T-helper 17 cell (primary cell): ENCODE measurements around the gene SRSF7. TPM values are rescaled to one million over a fixed set of nuclear protein-coding genes. Genes with fewer than 3 reads are reported as not detected.

Experiments used
- ATAC-seq: fragments of 150-1000 bp; cut with Tn5 transposase; 2 replicates; pipeline ENCODE4 v1.10.0; 2021; ENCODE audit warnings: mild to moderate bottlenecking, moderate library complexity
- DNase-seq, 3 donors: peaks; one replicate each; pipeline versions ENCODE4 v3.0.0 to v3.0.0-alpha.2; 2020 to 2021
- H3K9me3 ChIP-seq: one replicate; pipeline ENCODE4 v1.7.0; 2013; ENCODE audit warnings: low read length, mild to moderate bottlenecking; ENCODE audit not compliant: control insufficient read depth, poor library complexity, severe bottlenecking
- H3K27ac Mint-ChIP-seq: one replicate; pipeline ENCODE4 v1.8.0; 2022; ENCODE audit warnings: mild to moderate bottlenecking, moderate library complexity, mixed read lengths
- H3K27me3 Mint-ChIP-seq: one replicate; pipeline ENCODE4 v1.8.0; 2022; ENCODE audit warnings: mixed read lengths
- H3K36me3 Mint-ChIP-seq: one replicate; pipeline ENCODE4 v1.8.0; 2022; ENCODE audit warnings: low read depth, mixed read lengths
- H3K4me1 Mint-ChIP-seq: one replicate; pipeline ENCODE4 v1.8.0; 2022; ENCODE audit warnings: mild to moderate bottlenecking, mixed read lengths
- H3K4me3 Mint-ChIP-seq: one replicate; pipeline ENCODE4 v1.8.0; 2022; ENCODE audit warnings: mild to moderate bottlenecking, moderate library complexity, mixed read lengths
- total RNA-seq, 4 donors: library from RNA in 2 of 4; stranded (reverse) in 2 of 4; gene quantifications; one replicate each; pipeline ENCODE4 v1.2.3 and lab custom pipeline; 2022 to 2026

SRSF7 gene
- total RNA-seq, 2 donors from 2014 or later: 558 to 772 TPM

DNA sequence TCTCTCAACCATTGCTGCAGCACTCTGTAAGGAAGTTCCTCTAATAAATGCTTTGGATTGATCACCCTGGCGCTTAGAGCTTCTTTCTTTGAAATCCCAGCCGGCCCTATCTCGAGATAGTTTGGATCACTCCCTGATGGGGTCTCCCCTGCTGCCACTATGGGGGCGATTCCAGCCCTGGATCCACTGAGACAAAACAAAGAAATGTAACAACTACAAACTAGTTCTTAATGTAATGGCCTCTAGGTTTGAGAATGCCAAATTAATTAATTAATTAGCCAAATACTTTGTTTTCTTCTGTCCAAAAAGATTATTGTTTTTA is 15.2 kb downstream of the SRSF7 start:
- Mint-ChIP-seq H3K4me1 (peaks cover 10% of the 10 kb centered on the region), H3K27ac (peak overlapping the region; percentile 86), H3K27me3 (no peaks in the 10 kb centered on the region), H3K36me3 (peaks cover 9% of the 10 kb centered on the region), H3K4me3 (no peak overlapping the region)
- ATAC-seq (no peak), DNase-seq (no peak)
- H3K9me3 ChIP-seq: no peaks in the 10 kb centered on the region

DNA sequence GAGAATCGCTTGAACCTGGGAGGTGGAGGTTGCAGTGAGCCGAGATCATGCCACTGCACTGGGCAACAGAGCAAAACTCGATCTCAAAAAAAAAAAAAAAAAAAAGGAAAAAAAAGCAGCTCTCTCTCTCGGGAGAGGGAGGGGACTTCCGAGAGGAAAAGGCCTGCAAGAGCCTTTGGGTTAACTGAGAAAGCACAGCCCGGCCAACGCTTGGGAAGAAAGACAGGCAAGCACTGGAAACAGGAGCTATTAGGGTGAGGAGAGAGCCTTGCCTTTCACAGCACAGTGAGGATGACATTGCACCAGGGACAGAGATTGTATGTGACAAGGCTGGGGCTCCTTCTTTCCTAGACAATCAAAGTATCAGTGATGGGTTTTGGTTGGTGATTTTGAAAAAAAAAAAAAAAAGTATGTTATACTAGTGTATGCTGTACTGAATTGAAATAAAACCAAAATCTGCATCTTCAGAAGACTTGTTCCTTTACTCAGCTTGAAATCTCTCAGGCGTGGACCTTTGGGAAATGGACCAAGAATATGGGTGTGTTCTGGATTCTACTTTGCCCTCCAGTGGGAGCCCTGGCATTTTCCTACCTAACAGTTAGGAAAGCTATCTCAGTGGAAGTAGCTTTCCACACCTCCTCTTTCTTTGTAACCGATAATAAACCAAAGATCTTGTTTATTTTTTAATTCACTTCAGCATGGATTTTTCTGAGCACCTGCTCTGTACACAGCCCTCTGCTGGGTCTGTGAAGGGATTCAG is 16.7 kb downstream of the SRSF7 start:
- H3K27me3 Mint-ChIP-seq: no peaks in the 10 kb centered on the region
- DNase-seq (no peak), ATAC-seq (no peak)
- H3K9me3 ChIP-seq: no peaks in the 10 kb centered on the region
- H3K4me3 Mint-ChIP-seq: no peak overlapping the region
- peaks cover 10% of the 10 kb centered on the region for H3K4me1 Mint-ChIP-seq
- peak overlapping the region; percentile 45 for H3K27ac Mint-ChIP-seq
- peaks cover 13% of the 10 kb centered on the region for H3K36me3 Mint-ChIP-seq

DNA sequence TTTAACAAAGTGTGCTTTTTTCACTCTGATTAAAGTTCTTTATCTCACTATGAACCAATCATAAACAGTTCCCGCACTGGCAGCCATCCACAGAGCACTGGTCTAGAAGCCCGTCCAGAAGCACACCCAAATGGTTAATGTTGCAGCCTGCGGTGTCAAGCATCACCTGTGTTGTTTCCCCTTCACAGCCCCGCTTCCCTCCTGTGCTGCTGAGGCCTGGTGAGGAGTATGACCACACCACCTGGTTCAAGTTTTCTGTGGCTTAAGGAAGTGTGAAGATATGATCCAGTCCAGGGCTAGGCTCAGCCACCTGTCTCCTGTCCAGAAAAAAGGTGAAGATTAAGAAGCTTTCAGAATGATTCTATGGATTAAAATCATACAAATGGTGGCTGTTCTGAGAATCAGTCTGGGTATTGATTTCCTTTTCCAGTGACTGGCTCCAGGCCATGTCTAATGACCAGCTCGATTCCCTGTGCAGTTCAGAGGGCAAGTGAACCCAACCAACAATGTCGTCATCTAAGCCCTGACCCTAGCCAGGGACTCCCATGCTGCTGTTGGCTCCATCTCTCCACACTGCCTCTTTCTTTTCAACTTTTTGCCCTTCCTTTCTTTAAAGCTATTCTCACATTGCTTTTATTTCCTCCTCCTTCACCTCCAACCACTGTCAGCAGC is 17.7 kb downstream of the SRSF7 start:
- no peak for ATAC-seq
- Mint-ChIP-seq H3K36me3 (peaks cover 13% of the 10 kb centered on the region), H3K4me1 (peaks cover 9% of the 10 kb centered on the region), H3K27me3 (no peaks in the 10 kb centered on the region), H3K4me3 (no peak overlapping the region), H3K27ac (peak overlapping the region; percentile 45)
- no peaks in the 10 kb centered on the region for H3K9me3 ChIP-seq
- DNase-seq: no peak

DNA sequence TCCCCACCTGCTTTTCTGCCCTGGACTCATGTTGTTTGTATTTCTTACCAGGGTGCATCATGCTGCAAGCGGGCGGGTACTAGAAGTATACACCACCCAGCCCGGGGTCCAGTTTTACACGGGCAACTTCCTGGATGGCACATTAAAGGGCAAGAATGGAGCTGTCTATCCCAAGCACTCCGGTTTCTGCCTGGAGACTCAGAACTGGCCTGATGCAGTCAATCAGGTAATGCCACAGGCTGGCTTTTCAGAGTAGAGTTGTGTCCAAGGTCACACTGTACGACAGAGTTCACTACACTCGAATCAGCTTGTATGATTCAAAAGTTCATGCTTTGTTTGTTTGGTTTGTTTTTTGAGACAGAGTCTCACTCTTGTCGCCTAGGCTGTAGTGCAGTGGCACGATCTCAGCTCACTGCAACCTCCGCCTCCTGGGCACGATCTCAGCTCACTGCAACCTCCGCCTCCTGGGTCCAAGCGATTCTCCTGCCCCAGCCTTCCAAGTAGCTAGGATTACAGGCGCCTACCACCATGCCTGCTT is 19.4 kb downstream of the SRSF7 start:
- no peak overlapping the region for H3K27ac Mint-ChIP-seq
- H3K9me3 ChIP-seq: no peaks in the 10 kb centered on the region
- peak overlapping the region; percentile 58 for H3K4me3 Mint-ChIP-seq
- H3K36me3 Mint-ChIP-seq: peaks cover 13% of the 10 kb centered on the region
- DNase-seq: peak in 1 of 3 donors; percentile 6
- no peak for ATAC-seq
- H3K27me3 Mint-ChIP-seq: no peaks in the 10 kb centered on the region
- H3K4me1 Mint-ChIP-seq: peaks cover 9% of the 10 kb centered on the region

DNA sequence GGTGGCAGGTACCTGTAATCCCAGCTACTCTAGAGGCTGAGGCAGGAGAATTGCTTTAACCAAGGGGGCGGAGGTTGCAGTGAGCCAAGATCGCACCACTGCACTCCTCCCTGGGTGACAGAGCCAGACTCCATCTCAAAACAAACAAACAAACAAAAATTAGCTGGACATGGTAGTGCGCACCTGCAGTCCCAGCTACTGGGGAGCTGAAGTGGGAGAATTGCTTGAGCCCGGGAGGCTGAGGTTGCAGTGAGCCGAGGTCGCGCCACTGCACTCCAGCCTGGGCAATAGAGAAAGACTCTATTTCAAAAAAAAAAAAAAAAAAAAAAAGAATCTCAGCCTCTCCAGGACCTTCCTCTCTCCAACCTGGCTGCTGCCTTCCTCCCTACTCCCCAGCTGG is 20.1 kb downstream of the SRSF7 start:
- ATAC-seq: no peak
- Mint-ChIP-seq H3K36me3 (peaks cover 13% of the 10 kb centered on the region), H3K27me3 (no peaks in the 10 kb centered on the region), H3K4me3 (peak overlapping the region; percentile 58), H3K4me1 (peaks cover 9% of the 10 kb centered on the region), H3K27ac (no peak overlapping the region)
- DNase-seq: no peak
- no peaks in the 10 kb centered on the region for H3K9me3 ChIP-seq

DNA sequence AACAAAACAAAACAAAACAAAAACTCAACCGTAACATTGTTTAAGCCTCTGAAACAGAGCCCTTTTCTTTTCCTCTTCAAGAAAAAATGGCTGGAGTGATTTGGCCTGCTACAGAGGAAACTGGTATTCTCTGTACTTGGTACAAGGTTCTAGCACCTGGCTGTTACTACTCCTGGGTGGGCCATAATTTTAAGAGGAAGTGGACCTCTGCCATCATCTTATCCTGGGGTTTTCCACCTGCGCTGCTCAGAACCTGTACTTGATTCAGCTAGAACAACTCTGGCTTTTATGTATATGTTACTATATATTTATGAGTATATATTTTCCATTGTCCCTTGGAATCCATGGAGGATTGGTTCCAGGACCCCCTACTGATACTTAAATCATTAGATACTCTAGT is 22.5 kb downstream of the SRSF7 start:
- no peak overlapping the region for H3K4me3 Mint-ChIP-seq
- ATAC-seq (no peak), DNase-seq (no peak)
- H3K27ac Mint-ChIP-seq: no peak overlapping the region
- no peaks in the 10 kb centered on the region for H3K27me3 Mint-ChIP-seq
- H3K4me1 Mint-ChIP-seq: peaks cover 12% of the 10 kb centered on the region
- no peaks in the 10 kb centered on the region for H3K9me3 ChIP-seq
- peaks cover 11% of the 10 kb centered on the region for H3K36me3 Mint-ChIP-seq

DNA sequence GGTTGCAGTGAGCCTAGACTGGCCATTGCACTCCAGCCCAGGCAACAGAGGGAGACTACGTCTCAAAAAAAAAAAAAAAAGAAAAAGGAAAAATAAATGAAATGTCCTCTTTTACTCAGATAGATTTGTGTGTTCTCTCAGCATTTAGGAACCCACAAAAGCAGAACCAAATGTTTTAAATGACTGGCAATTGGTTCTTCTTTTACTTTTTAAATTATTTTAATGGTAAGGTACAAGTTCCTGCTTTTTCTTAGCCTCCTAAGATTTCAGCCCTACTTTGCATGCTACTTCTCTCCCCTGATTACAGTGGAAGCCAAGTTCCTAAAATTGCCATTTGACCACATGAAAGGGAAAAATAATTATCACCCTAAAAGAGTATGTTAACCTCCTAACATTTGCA is 23.5 kb downstream of the SRSF7 start:
- no peaks in the 10 kb centered on the region for H3K27me3 Mint-ChIP-seq
- peaks cover 19% of the 10 kb centered on the region for H3K4me1 Mint-ChIP-seq
- H3K9me3 ChIP-seq: no peaks in the 10 kb centered on the region
- ATAC-seq (no peak), DNase-seq (no peak)
- peaks cover 7% of the 10 kb centered on the region for H3K36me3 Mint-ChIP-seq
- no peak overlapping the region for H3K4me3 Mint-ChIP-seq
- peak overlapping the region; percentile 14 for H3K27ac Mint-ChIP-seq

DNA sequence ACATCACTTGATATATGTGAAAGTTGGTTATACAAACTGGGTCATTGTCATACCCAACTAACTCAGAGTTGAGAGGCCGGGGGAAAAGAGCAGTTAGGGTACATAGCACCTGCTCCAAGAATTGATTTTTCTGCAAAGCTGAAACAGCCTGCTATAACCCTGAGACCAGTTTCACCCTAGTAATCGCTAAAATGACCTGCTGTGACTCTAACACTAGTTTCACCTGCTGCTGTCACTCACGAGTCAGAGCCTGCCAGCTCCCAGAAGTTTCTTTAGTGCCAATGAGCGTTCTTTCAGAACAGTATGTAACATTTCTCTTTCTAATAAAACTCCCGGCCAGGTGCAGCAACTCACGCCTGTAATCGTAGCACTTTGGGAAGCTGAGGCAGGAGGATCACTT is 28.0 kb downstream of the SRSF7 start:
- Mint-ChIP-seq H3K4me1 (peaks cover 27% of the 10 kb centered on the region), H3K27me3 (no peaks in the 10 kb centered on the region), H3K27ac (peak overlapping the region; percentile 96), H3K4me3 (peak overlapping the region; percentile 87), H3K36me3 (no peaks in the 10 kb centered on the region)
- H3K9me3 ChIP-seq: no peaks in the 10 kb centered on the region
- DNase-seq (no peak), ATAC-seq (peak; percentile 10)

DNA sequence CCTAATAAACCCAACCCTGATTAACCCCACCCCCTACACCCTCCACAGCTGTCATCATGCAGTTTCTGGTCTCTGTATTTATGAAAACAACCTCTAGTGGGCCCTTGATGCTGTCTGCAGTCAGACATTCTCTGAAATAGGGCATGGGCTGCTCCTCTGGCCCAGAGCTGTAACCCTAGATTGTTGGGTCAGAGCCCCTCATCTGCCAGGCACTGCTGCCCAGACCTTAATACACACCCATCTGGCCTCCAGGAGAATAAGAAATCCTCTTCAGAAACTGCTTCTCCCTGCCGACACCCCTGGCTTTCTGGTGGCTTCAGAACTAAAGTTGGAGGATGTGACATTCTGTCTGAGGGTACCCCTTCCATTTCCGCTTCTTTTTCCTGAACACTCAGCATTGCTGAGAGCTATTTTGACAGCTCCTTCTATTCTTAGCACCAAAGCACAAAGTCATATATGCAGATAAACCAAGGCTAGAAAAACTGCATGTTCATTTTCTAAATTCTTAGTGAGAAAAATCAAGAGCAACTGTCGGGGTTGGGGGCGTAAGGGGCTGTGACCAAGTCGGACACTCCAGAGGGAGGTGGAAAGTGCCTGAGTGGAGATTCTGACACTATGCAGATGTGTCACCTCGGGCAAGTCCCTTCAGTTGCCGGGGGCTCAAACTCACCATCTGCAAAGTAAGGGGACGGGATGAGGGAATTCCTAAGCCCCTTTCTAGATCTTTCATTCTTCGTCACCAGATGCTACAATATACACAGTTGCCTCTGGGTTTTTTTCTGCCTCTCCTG is 28.7 kb downstream of the SRSF7 start:
- no peaks in the 10 kb centered on the region for H3K36me3 Mint-ChIP-seq
- H3K4me3 Mint-ChIP-seq: peak overlapping the region; percentile 87
- no peaks in the 10 kb centered on the region for H3K9me3 ChIP-seq
- DNase-seq (peak in 1 of 3 donors; percentile 14), ATAC-seq (peak; percentile 79)
- H3K27me3 Mint-ChIP-seq: no peaks in the 10 kb centered on the region
- H3K4me1 Mint-ChIP-seq: peaks cover 27% of the 10 kb centered on the region
- peak overlapping the region; percentile 96 for H3K27ac Mint-ChIP-seq

DNA sequence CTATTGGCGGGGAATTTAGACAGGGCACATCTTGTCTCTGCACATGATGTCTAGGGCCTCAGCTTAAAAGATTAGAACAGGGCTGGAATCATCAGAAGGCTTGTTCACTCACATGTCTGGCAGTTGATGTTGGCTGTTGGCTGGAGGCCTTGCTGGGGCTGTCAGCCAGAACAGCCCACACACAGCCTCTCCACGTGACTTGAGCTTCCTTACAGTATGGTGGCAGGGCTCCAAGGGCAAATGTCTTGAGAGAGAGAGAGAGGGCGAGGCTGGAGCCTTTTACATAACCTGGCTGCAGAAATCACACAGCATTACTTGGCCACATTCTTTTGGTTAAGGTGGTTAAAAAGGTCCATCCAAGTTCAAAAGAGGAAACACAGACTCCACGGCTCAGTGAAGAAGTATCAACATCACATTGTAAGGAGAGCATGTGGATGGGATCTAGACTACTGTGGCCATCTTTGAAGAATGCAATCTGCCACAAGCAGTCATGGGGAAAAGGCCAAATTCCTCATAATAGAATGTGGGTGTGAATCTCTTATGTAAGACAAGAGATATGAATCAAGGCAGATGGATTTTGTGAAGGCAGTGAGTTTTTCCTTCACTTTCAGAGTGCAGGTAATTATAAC is 30.4 kb downstream of the SRSF7 start:
- peak overlapping the region; percentile 96 for H3K27ac Mint-ChIP-seq
- no peaks in the 10 kb centered on the region for H3K36me3 Mint-ChIP-seq
- DNase-seq: no peak
- no peaks in the 10 kb centered on the region for H3K9me3 ChIP-seq
- no peak for ATAC-seq
- H3K27me3 Mint-ChIP-seq: no peaks in the 10 kb centered on the region
- H3K4me1 Mint-ChIP-seq: peaks cover 31% of the 10 kb centered on the region
- H3K4me3 Mint-ChIP-seq: peak overlapping the region; percentile 53

DNA sequence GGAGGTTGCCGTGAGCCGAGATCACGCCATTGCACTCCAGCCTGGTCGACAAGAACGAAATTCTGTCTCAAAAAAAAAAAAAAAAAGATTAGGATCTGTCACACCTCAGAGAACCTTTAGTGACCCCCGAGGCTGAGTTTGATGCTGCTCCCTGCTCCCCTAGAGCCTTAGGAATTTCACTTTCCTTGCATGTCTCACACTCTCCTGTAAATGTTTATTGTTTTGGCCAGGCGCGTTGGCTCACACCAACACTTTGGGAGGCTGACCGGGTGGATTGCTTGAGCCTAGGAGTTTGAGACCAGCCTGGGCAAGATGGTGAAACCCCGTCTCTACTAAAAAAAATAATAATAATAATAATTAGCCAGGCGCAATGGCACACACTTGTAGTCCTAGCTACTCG is 31.5 kb downstream of the SRSF7 start:
- H3K27ac Mint-ChIP-seq: peak overlapping the region; percentile 96

DNA sequence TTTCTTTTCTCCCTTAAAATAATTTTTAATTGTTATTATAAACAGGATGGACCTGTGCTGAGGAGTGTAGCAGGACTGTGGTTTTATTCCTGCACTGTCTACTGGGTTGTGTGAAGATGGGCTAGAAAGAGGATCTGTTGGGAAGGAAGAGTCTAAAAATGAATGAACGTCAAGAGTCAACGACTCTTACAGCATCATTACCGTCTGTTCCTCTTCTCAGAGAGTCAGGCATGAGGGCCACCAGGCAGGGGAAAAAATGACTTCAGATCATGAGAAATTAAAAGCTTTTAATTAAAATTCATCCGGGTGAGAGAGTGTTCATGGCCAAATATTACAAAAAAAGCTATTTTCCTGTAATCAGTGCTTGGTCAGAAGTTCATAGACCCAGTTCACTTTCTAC is 32.6 kb downstream of the SRSF7 start:
- Mint-ChIP-seq H3K27ac (no peak overlapping the region), H3K36me3 (no peaks in the 10 kb centered on the region), H3K4me1 (peaks cover 37% of the 10 kb centered on the region), H3K27me3 (no peaks in the 10 kb centered on the region), H3K4me3 (no peak overlapping the region)
- no peaks in the 10 kb centered on the region for H3K9me3 ChIP-seq
- DNase-seq (no peak), ATAC-seq (no peak)

More for the DNA sequence above, 31.5 kb downstream of the SRSF7 start:
- H3K9me3 ChIP-seq: no peaks in the 10 kb centered on the region
- DNase-seq (no peak), ATAC-seq (no peak)
- Mint-ChIP-seq H3K4me3 (no peak overlapping the region), H3K36me3 (no peaks in the 10 kb centered on the region), H3K4me1 (peaks cover 35% of the 10 kb centered on the region), H3K27me3 (no peaks in the 10 kb centered on the region)

DNA sequence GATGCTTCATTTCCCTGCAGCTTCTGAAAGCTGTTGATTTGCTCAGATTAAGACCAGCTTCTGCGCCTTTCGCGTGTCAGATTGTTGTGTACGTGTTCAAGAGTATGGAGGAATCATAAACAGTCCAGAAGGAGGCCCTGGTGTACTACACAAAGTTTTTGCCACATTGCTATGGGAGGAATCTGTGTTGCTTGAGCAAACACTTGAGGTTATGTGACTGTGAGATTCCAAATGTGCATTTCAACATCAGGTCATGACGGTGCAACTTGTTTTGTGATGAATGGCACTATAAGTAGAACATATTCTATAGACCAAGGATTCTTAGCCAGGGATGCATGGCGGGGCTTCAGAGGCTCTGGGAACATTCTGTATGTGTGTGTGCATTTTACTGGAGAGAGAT is 35.0 kb downstream of the SRSF7 start:
- H3K4me1 Mint-ChIP-seq: peaks cover 24% of the 10 kb centered on the region
- H3K4me3 Mint-ChIP-seq: no peak overlapping the region
- H3K27me3 Mint-ChIP-seq: no peaks in the 10 kb centered on the region
- H3K36me3 Mint-ChIP-seq: peaks cover 3% of the 10 kb centered on the region
- peak overlapping the region; percentile 34 for H3K27ac Mint-ChIP-seq
- no peak for DNase-seq
- H3K9me3 ChIP-seq: no peaks in the 10 kb centered on the region
- no peak for ATAC-seq
